Suprapubic skin (tissue), 3 donors: ENCODE measurements around the gene NEU3.

ENCODE experiments used
- CTCF ChIP-seq, 2 donors: fragments of 200-600 bp in 1 of 2; fragments of 450-650 bp in 1 of 2; sonication (generic) in 1 of 2; IDR thresholded peaks; one replicate each; pipeline ENCODE4 v1.5.1; 2016 to 2019; ENCODE audit warnings: antibody characterized with exemption in 2 of 2, mild to moderate bottlenecking in 1 of 2, moderate library complexity in 1 of 2
- POLR2AphosphoS5 ChIP-seq, 3 donors: sonication (generic); formaldehyde crosslinking; IDR thresholded peaks; one replicate each; pipeline ENCODE4 v1.6.1; 2017; ENCODE audit warnings: antibody characterized with exemption in 3 of 3

GRCh38 chr11:74942073-74942759 is 46.5 kb upstream of the NEU3 start:
- TF ChIP-seq CTCF (IDR thresholded peaks at IDR 0.05) (no peak), POLR2AphosphoS5 (IDR thresholded peaks at IDR 0.05) (no peak)
